Prostate gland (tissue), 2 donors: ENCODE data around the gene ZNF609. TPM values are rescaled to one million over a fixed set of nuclear protein-coding genes. Genes with fewer than 3 reads are reported as not detected.

Experiments
- DNase-seq: peaks from one replicate; pipeline ENCODE4 v3.0.0-alpha.2; 2019; ENCODE audit warnings: low spot score
- H3K27ac ChIP-seq, 2 donors: fragments of 200-600 bp; sonication (generic); 2 replicates each; pipeline ENCODE4 v1.5.1; 2017 to 2019
- H3K27me3 ChIP-seq: fragments of 200-600 bp; sonication (generic); replicated peaks from 2 replicates; pipeline ENCODE4 v1.5.1; 2019; ENCODE audit not compliant: insufficient read depth
- H3K36me3 ChIP-seq, 2 donors: fragments of 200-600 bp; sonication (generic); 1 replicate in 1 of 2; 2 replicates in 1 of 2; pipeline versions ENCODE4 v1.5.1 to v1.8.1; 2017 to 2019
- H3K4me1 ChIP-seq: fragments of 200-600 bp; sonication (generic); replicated peaks from 2 replicates; pipeline ENCODE4 v1.5.1; 2019
- H3K4me3 ChIP-seq, 2 donors: fragments of 200-600 bp; sonication (generic); 2 replicates each; pipeline ENCODE4 v1.5.1; 2017 to 2019
- H3K9me3 ChIP-seq: fragments of 200-600 bp; sonication (generic); 2 replicates; pipeline ENCODE4 v1.5.1; 2017
- POLR2A ChIP-seq: fragments of 450-650 bp; IDR thresholded peaks from one replicate; pipeline ENCODE4 v1.6.1; 2016; ENCODE audit warnings: antibody characterized with exemption, mild to moderate bottlenecking
- POLR2AphosphoS5 ChIP-seq: sonication (generic); formaldehyde crosslinking; IDR thresholded peaks from one replicate; pipeline ENCODE4 v1.6.1; 2017; ENCODE audit warnings: antibody characterized with exemption
- WGBS: methylation state at CpG from one replicate; pipeline ENCODE4 v1.1.5; 2018; 5-methylcytosine and 5-hydroxymethylcytosine counted together
- intact Hi-C: fragments of 100-400 bp; cut with DNase I; formaldehyde crosslinking; loops from one replicate; pipeline ENCODE4 v1.14.2; 2022
- total RNA-seq, 2 donors: library from RNA; depleted of rRNA; stranded (reverse); fragments of >200 nt; gene quantifications; one replicate each; pipeline ENCODE4 v1.1.0, GENCODE V29; 2016
- TF ChIP-seq, protein P1 (sequence below), 4 experiments: fragments of 200-600 bp in 2 of 4; fragments of 450-650 bp in 2 of 4; sonication (generic) in 2 of 4; IDR thresholded peaks; 1 replicate in 3 of 4; 2 replicates in 1 of 4; pipeline ENCODE4 v1.5.1; 2016 to 2019; ENCODE audit warnings: antibody characterized with exemption in 4 of 4, mild to moderate bottlenecking in 2 of 4, moderate library complexity in 2 of 4

Gene ZNF609
- total RNA-seq, 2 donors from 2014 or later, result 29.1 to 45.7 TPM

- no peak for DNase-seq
- intact Hi-C loops, result no loop called here
Observed at GRCh38 chr15:64596701-64597476, 136.5 kb downstream of the ZNF609 start.

DNA sequence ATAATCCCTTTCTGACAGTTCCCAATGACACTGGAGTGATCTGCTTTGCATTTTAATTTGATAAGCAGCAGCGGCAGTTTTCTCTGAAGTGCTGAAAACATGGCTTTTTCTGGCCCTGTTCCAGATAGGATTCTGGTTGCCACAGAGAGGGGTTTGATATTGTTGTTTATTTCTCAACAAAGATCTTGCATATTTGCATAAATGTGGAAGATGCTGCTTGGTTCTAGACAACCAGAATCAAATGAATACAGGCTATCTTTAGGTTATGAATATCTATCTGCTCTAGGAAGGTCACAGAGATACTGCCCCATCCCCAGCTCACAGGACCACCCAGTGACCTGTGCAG is 137.1 kb downstream of the ZNF609 start:
- H3K27ac ChIP-seq, result no peak overlapping the region
- 4% methylated on average over 1 of the region's 1 CpG for WGBS

More at GRCh38 chr15:64596701-64597476, 136.5 kb downstream of the ZNF609 start:
- Histone ChIP-seq H3K36me3 (no peaks in the 10 kb centered on the region), H3K27ac (no peak overlapping the region), H3K4me3 (no peak overlapping the region), H3K4me1 (no peaks in the 10 kb centered on the region), H3K9me3 (no peaks in the 10 kb centered on the region), H3K27me3 (no peaks in the 10 kb centered on the region)
- TF ChIP-seq POLR2A (no peak), POLR2AphosphoS5 (no peak)
- TF ChIP-seq, protein P1, sequence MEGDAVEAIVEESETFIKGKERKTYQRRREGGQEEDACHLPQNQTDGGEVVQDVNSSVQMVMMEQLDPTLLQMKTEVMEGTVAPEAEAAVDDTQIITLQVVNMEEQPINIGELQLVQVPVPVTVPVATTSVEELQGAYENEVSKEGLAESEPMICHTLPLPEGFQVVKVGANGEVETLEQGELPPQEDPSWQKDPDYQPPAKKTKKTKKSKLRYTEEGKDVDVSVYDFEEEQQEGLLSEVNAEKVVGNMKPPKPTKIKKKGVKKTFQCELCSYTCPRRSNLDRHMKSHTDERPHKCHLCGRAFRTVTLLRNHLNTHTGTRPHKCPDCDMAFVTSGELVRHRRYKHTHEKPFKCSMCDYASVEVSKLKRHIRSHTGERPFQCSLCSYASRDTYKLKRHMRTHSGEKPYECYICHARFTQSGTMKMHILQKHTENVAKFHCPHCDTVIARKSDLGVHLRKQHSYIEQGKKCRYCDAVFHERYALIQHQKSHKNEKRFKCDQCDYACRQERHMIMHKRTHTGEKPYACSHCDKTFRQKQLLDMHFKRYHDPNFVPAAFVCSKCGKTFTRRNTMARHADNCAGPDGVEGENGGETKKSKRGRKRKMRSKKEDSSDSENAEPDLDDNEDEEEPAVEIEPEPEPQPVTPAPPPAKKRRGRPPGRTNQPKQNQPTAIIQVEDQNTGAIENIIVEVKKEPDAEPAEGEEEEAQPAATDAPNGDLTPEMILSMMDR (IDR thresholded peaks at IDR 0.05), result no peak
- WGBS, result 37% methylated on average over 4 of the region's 4 CpGs

DNA sequence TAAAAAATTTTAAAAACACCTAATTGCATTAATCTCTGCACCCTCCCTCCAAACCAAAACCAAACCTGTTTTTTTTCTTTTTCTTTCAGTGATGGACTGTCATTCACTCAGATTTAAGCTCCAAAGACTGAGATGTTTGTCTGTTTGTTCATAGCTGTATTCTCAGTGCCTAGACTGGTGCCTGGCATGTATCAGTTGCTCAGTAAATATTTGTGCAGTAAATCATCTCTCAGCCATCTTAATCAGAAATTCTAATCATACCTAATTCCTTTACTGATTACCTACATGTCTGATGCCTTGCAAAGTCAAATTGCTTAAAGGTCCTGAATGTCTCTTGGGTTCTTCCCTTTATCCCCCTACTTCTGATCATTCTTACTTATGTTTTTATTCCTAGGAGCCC is 138.8 kb downstream of the ZNF609 start:
- no peak for DNase-seq
- H3K9me3 ChIP-seq, result no peaks in the 10 kb centered on the region
- no peak for TF ChIP-seq POLR2A
- TF ChIP-seq, protein P1 (IDR thresholded peaks at IDR 0.05), result no peak
- TF ChIP-seq POLR2AphosphoS5, result no peak
- H3K4me1 ChIP-seq, result no peaks in the 10 kb centered on the region
- intact Hi-C loops, result no loop called here
- H3K4me3 ChIP-seq, result no peak overlapping the region
- no peaks in the 10 kb centered on the region for H3K36me3 ChIP-seq
- no peaks in the 10 kb centered on the region for H3K27me3 ChIP-seq
- H3K27ac ChIP-seq, result no peak overlapping the region

More for the DNA sequence above, 137.1 kb downstream of the ZNF609 start:
- no peaks in the 10 kb centered on the region for H3K4me1 ChIP-seq
- TF ChIP-seq POLR2AphosphoS5 (no peak), POLR2A (no peak)
- TF ChIP-seq, protein P1 (IDR thresholded peaks at IDR 0.05), result no peak
- intact Hi-C loops, result no loop called here
- no peaks in the 10 kb centered on the region for H3K36me3 ChIP-seq
- no peak overlapping the region for H3K4me3 ChIP-seq
- DNase-seq, result no peak
- H3K27me3 ChIP-seq, result no peaks in the 10 kb centered on the region
- no peaks in the 10 kb centered on the region for H3K9me3 ChIP-seq

GRCh38 chr15:64599716-64600115 is 139.3 kb downstream of the ZNF609 start:
- H3K4me1 ChIP-seq, result no peaks in the 10 kb centered on the region
- no peak for DNase-seq
- H3K36me3 ChIP-seq, result no peaks in the 10 kb centered on the region
- no peak for TF ChIP-seq POLR2AphosphoS5
- no peak for TF ChIP-seq POLR2A
- TF ChIP-seq, protein P1 (IDR thresholded peaks at IDR 0.05), result no peak
- H3K4me3 ChIP-seq, result no peak overlapping the region
- intact Hi-C loops, result no loop called here
- H3K27me3 ChIP-seq, result no peaks in the 10 kb centered on the region
- WGBS, result 23% methylated on average over 2 of the region's 2 CpGs
- no peaks in the 10 kb centered on the region for H3K9me3 ChIP-seq
- H3K27ac ChIP-seq, result no peak overlapping the region

DNA sequence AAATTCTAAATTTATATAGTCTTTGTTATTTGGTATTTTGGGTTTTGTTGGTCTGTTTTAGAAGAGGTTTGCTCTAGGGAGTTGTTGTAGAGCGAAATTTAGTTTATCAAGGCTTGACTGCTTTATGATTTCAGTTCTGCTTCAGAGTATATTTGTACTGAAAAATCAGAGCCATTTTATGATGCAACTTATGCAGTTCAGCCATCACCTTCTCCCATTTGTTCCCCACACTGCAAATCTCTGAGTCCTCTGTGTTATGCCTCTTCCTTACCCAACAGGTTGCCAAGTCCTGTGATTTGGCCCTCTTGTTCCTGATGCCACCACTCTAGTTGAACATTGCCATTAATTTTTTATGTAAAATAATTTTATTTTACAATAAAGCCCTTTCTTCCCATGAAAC is 140.4 kb downstream of the ZNF609 start:
- no peaks in the 10 kb centered on the region for H3K36me3 ChIP-seq
- H3K4me1 ChIP-seq, result no peaks in the 10 kb centered on the region
- DNase-seq, result no peak
- WGBS, result 88% methylated on average over 1 of the region's 1 CpG
- intact Hi-C loops, result no loop called here
- no peak overlapping the region for H3K4me3 ChIP-seq
- H3K27me3 ChIP-seq, result no peaks in the 10 kb centered on the region
- H3K27ac ChIP-seq, result no peak overlapping the region
- no peak for TF ChIP-seq POLR2A
- no peak for TF ChIP-seq POLR2AphosphoS5
- TF ChIP-seq, protein P1 (IDR thresholded peaks at IDR 0.05), result no peak
- no peaks in the 10 kb centered on the region for H3K9me3 ChIP-seq
